K562 (cell line): Measurements from ENCODE around the gene GSTM5. TPM values are rescaled to one million over a fixed set of nuclear protein-coding genes. Genes with fewer than 3 reads are reported as not detected.

Experiments used
- ATAC-seq: fragments of 200-7000 bp; cut with Tn5 transposase; 3 replicates; pipeline ENCODE4 v1.9.1; 2020; ENCODE audit warnings: moderate library complexity
- BruUV-seq: library from RNA; stranded (reverse); fragments of 400-500 nt; replicated peaks from 2 replicates; lab custom pipeline; 2021; lab: Mats Ljungman, UMichigan
- CTCF ChIA-PET: fragments of 300-600 bp; formaldehyde crosslinking; extraction: SDS; loops from one replicate; lab custom pipeline; 2021; ENCODE audit warnings: low intra/inter-chr PET ratio; lab: Yijun Ruan, JAX
- POLR2A ChIA-PET: fragments of 300-600, 350-650 bp; sonication (Branson Sonifier 250); formaldehyde crosslinking; extraction: SDS; loops from one replicate; lab custom pipeline; 2021; ENCODE audit warnings: antibody characterized with exemption, inconsistent platforms; lab: Yijun Ruan, JAX
- DNase-seq, 4 experiments: peaks; one replicate each; pipeline versions ENCODE4 v3.0.0 to v3.0.0-alpha.2; 2011 to 2018; ENCODE audit warnings: low spot score in 3 of 4, mixed read lengths in 3 of 4; ENCODE audit errors: extremely low read depth in 1 of 4
- FAIRE-seq: peaks from 2 replicates; lab custom pipeline; 2011; peaks lifted over from hg19 to GRCh38; lab: Jason Lieb, UNC
- H2AFZ ChIP-seq: 2 replicates; pipeline ENCODE4 v1.6.0; 2011; ENCODE audit warnings: low read depth, low read length, control low read depth, inconsistent platforms
- H3K27ac ChIP-seq: fragments of 200-600 bp; 3 replicates; pipeline ENCODE4 v1.8.0; 2011; ENCODE audit warnings: low read depth, mild to moderate bottlenecking, control low read depth, inconsistent platforms, low read length, moderate library complexity, mixed read lengths; ENCODE audit errors: extremely low read depth
- H3K27me3 ChIP-seq, 2 experiments: fragments of 300-600 bp in 1 of 2; 2 replicates in 1 of 2; 3 replicates in 1 of 2; pipeline versions ENCODE4 v1.6.0 to v1.8.0; 2011; ENCODE audit warnings: inconsistent platforms in 2 of 2, low read length in 2 of 2, mild to moderate bottlenecking in 1 of 2, mixed read lengths in 1 of 2, moderate library complexity in 1 of 2; ENCODE audit not compliant: control insufficient read depth in 2 of 2, insufficient read depth in 2 of 2
- H3K36me3 ChIP-seq: fragments of 300-600 bp; 3 replicates; pipeline ENCODE4 v1.8.0; 2011; ENCODE audit warnings: mild to moderate bottlenecking, low read length, inconsistent platforms; ENCODE audit not compliant: control insufficient read depth, insufficient read depth
- H3K4me1 ChIP-seq, 2 experiments: fragments of 200-600 bp in 1 of 2; replicated peaks in 1 of 2; 2 replicates in 1 of 2; 3 replicates in 1 of 2; pipeline versions ENCODE4 v1.5.1 to v1.8.0; 2011; ENCODE audit warnings: inconsistent platforms in 2 of 2, low read length in 2 of 2, mild to moderate bottlenecking in 1 of 2, mixed read lengths in 1 of 2, moderate library complexity in 1 of 2; ENCODE audit not compliant: control insufficient read depth in 2 of 2, insufficient read depth in 2 of 2
- H3K4me2 ChIP-seq: 2 replicates; pipeline ENCODE4 v1.6.1; 2011; ENCODE audit warnings: low read length, control low read depth, inconsistent platforms, mixed read lengths; ENCODE audit not compliant: insufficient read depth
- H3K4me3 ChIP-seq: fragments of 200-600 bp; sonication (generic), shearing (Covaris generic); 2 replicates; pipeline ENCODE4 v1.5.1; 2016; ENCODE audit warnings: control low read depth, inconsistent platforms
- H3K79me2 ChIP-seq: fragments of 200-600 bp; 3 replicates; pipeline ENCODE4 v1.8.0; 2011; ENCODE audit warnings: low read length, inconsistent platforms; ENCODE audit not compliant: control insufficient read depth, insufficient read depth
- H3K9ac ChIP-seq, 2 experiments: 2 replicates each; pipeline versions ENCODE4 v1.6.0 to v1.6.1; 2011; ENCODE audit warnings: low read depth in 2 of 2, low read length in 2 of 2, control low read depth in 1 of 2, inconsistent platforms in 1 of 2, mild to moderate bottlenecking in 1 of 2, mixed read lengths in 1 of 2; ENCODE audit not compliant: insufficient read depth in 1 of 2
- H3K9me1 ChIP-seq: one replicate; pipeline ENCODE4 v1.6.0; 2011; ENCODE audit warnings: inconsistent platforms, mild to moderate bottlenecking, low read length, moderate library complexity; ENCODE audit not compliant: control insufficient read depth, insufficient read depth
- H3K9me3 ChIP-seq: replicated peaks from 2 replicates; pipeline ENCODE4 v1.5.1; 2011; ENCODE audit warnings: low read depth, low read length, inconsistent platforms; ENCODE audit not compliant: control insufficient read depth, insufficient read depth
- H4K20me1 ChIP-seq: replicated peaks from 2 replicates; pipeline ENCODE4 v1.6.1; 2011; ENCODE audit warnings: low read length, inconsistent platforms, mixed read lengths; ENCODE audit not compliant: control insufficient read depth, insufficient read depth
- CHD4 ChIP-seq: fragments of 200-600 bp; sonication (generic); IDR thresholded peaks from 3 replicates; pipeline ENCODE4 v1.6.1; 2012; ENCODE audit warnings: low read depth, mild to moderate bottlenecking, mixed read lengths, low read length, inconsistent platforms; ENCODE audit not compliant: insufficient read depth, insufficient replicate concordance, poor library complexity, severe bottlenecking
- CREB3L1 ChIP-seq: fragments of 450-650 bp; IDR thresholded peaks from 2 replicates; pipeline ENCODE4 v1.6.1; 2014; ENCODE audit warnings: low read depth, mild to moderate bottlenecking, moderate library complexity, borderline replicate concordance
- DACH1 ChIP-seq: fragments of 450-650 bp; IDR thresholded peaks from 2 replicates; pipeline ENCODE4 v1.6.1; 2018; ENCODE audit not compliant: partially characterized antibody
- DMBX1 ChIP-seq: fragments of 250-450 bp; sonication (Bioruptor Pico); IDR thresholded peaks from 2 replicates; pipeline ENCODE4 v1.8.0; 2022; ENCODE audit warnings: inconsistent platforms, mild to moderate bottlenecking, moderate library complexity, borderline replicate concordance
- E2F5 ChIP-seq: sonication (generic); formaldehyde crosslinking; IDR thresholded peaks from 2 replicates; pipeline ENCODE4 v1.8.0; 2022; ENCODE audit warnings: mild to moderate bottlenecking, missing genetic modification reagents
- NONO ChIP-seq, 2 experiments: fragments of 200-400 bp in 1 of 2; fragments of 450-650 bp in 1 of 2; formaldehyde crosslinking in 1 of 2; IDR thresholded peaks; 2 replicates each; pipeline ENCODE4 v1.6.1; 2017; ENCODE audit warnings: low read depth in 2 of 2, mild to moderate bottlenecking in 2 of 2, moderate library complexity in 2 of 2, low read length in 1 of 2
- SIN3A ChIP-seq, 2 experiments: fragments of 150-350 bp in 1 of 2; IDR thresholded peaks; 2 replicates each; pipeline ENCODE4 v1.6.1; 2011 to 2016; ENCODE audit warnings: borderline replicate concordance in 2 of 2, low read depth in 2 of 2, low read length in 2 of 2, mild to moderate bottlenecking in 2 of 2, moderate library complexity in 2 of 2; ENCODE audit not compliant: control insufficient read depth in 1 of 2
- SNAPC5 ChIP-seq: fragments of 250-450 bp; sonication (Bioruptor Pico); IDR thresholded peaks from 2 replicates; pipeline ENCODE4 v1.8.0; 2021; ENCODE audit warnings: moderate library complexity, mild to moderate bottlenecking, inconsistent platforms
- ZBTB49 ChIP-seq: sonication (generic); formaldehyde crosslinking; IDR thresholded peaks from 2 replicates; pipeline ENCODE4 v1.8.0; 2022; ENCODE audit warnings: missing genetic modification reagents, mild to moderate bottlenecking, borderline replicate concordance
- ZNF431 ChIP-seq: sonication (generic); formaldehyde crosslinking; IDR thresholded peaks from 2 replicates; pipeline ENCODE4 v1.8.0; 2022; ENCODE audit warnings: mild to moderate bottlenecking, missing genetic modification reagents
- ZNF592 ChIP-seq: fragments of 450-650 bp; IDR thresholded peaks from 2 replicates; pipeline ENCODE4 v1.6.1; 2017; ENCODE audit warnings: antibody characterized with exemption, mild to moderate bottlenecking
- WGBS: fragments of 100-300 bp; shearing (Covaris generic); methylation state at CpG from one replicate; pipeline ENCODE4 v1.1.6; 2016; ENCODE audit warnings: low coverage, mixed read lengths; ENCODE audit not compliant: insufficient coverage; ENCODE audit errors: missing lambda C conversion rate; 5-methylcytosine and 5-hydroxymethylcytosine counted together
- in situ Hi-C: fragments of 300-500 bp; cut with MboI; formaldehyde crosslinking; loops from 4 replicates; pipeline ENCODE4 v1.15.0; 2018; ENCODE audit warnings: inconsistent platforms, mixed read lengths
- intact Hi-C: fragments of 100-400 bp; cut with micrococcal nuclease; formaldehyde crosslinking; loops from 2 replicates; pipeline ENCODE4 v1.14.2; 2022
- polyA plus RNA-seq, 8 experiments: library from polyadenylated mRNA; depleted of rRNA in 4 of 8; stranded (reverse) in 5 of 8; unstranded in 3 of 8; fragments of >200 nt; fragmentation: Nextera tagmentation in 2 of 8; fragmentation: Illumina TruSeq in 1 of 8; extraction: Ambion mirVana in 2 of 8; extraction: Trizol in 1 of 8; gene quantifications; 2 replicates each; pipeline versions ENCODE4 v1.2.1 to v1.2.3, GENCODE V29; 2011 to 2014; ENCODE audit warnings: inconsistent platforms in 1 of 8, missing spikeins in 1 of 8
- total RNA-seq, 7 experiments: library from RNA; depleted of rRNA in 6 of 7; stranded (reverse); fragments of >200 nt in 6 of 7; fragmentation: Illumina TruSeq in 2 of 7; extraction: Trizol in 2 of 7; gene quantifications; 2 replicates each; pipeline versions ENCODE4 v1.2.1 to v1.2.3, GENCODE V29; 2011 to 2021; ENCODE audit warnings: low replicate concordance in 1 of 7

The GSTM5 gene
- total and polyA plus RNA-seq, 9 of the 15 experiments (the other 6 are each of a cell fraction or from before 2014, with no cell fraction given): not detected

GRCh38 chr1:109730666-109731065 is 18.6 kb downstream of the GSTM5 start:
- no peak for ATAC-seq
- no peak overlapping the region for H3K4me2 ChIP-seq
- H3K9me3 ChIP-seq: peaks cover 11% of the 10 kb centered on the region
- no peaks in the 10 kb centered on the region for H3K36me3 ChIP-seq
- POLR2A ChIA-PET: no interaction called here
- FAIRE-seq: no peak
- BruUV-seq: no TSS peak
- no peak for DNase-seq
- no peak overlapping the region for H3K27ac ChIP-seq
- 8% methylated on average over 6 of the region's 6 CpGs for WGBS
- H3K9me1 ChIP-seq: no peaks in the 10 kb centered on the region
- H3K4me3 ChIP-seq: no peak overlapping the region
- H3K27me3 ChIP-seq: peaks cover 0 to 12% of the 10 kb centered on the region in 2 experiments; a peak in 2 of 5 replicates
- intact Hi-C loops (no loop called here), in situ Hi-C loops (no loop called here)
- CTCF ChIA-PET: no interaction called here
- H3K4me1 ChIP-seq: peaks cover 0 to 4% of the 10 kb centered on the region in 2 experiments; a peak in 3 of 5 replicates
- H3K9ac ChIP-seq: no peak overlapping the region
- H2AFZ ChIP-seq: no peak overlapping the region
- no peaks in the 10 kb centered on the region for H4K20me1 ChIP-seq
- no peaks in the 10 kb centered on the region for H3K79me2 ChIP-seq
- TF ChIP-seq ZBTB49 (CRISPR knock-in tag) (no peak), CREB3L1 (no peak), ZNF431 (CRISPR knock-in tag) (no peak), CHD4 (no peak), DMBX1 (CRISPR knock-in tag) (no peak), SNAPC5 (no peak), ZNF592 (no peak), E2F5 (CRISPR knock-in tag) (no peak), NONO (IDR thresholded peaks at IDR 0.05; ENCODE audit: low read depth in 2 of 2, low read length in 1 of 2) (no peak), SIN3A (IDR thresholded peaks at IDR 0.05; ENCODE audit: borderline replicate concordance in 2 of 2, control insufficient read depth in 1 of 2, low read depth in 2 of 2, low read length in 2 of 2) (no peak), DACH1 (no peak)
